ENCODE data around the gene PLEKHA1.

Gene PLEKHA1

GRCh38 chr10:122455376-122456079 lies 81.0 kb downstream of the PLEKHA1 start:
- peaks cover 0 to 38% (median 18%) of the 10 kb centered on the region in 5 donors for H3K4me1 ChIP-seq (ENCODE audit: control insufficient read depth in 5 of 5, insufficient read depth in 5 of 5, low read length in 5 of 5)

DNA sequence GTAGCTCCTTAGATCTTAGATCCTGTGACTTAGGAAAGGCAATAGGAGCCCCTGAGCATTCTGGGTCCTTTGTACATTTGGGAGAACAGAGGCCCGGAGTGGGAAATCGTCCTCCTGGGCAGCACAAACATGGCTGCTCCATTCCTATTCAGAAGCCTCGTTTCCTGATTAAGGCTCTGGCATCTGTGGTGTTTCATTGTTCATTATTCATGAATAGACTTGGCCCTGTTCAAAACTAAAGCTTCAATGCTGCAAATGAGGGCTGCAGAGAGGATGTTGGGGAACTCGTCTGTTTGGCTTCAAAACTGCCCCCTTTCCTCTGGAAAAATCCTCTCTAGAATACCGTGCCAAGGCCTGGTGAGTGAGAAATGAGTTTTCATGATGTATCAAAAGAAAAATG lies 83.4 kb downstream of the PLEKHA1 start:
- Histone ChIP-seq H3K9me3 (ENCODE audit: control insufficient read depth in 5 of 5, low read length in 5 of 5) (no peaks in the 10 kb centered on the region), H3K9ac (ENCODE audit: low read length in 5 of 5) (no peak overlapping the region), H3K27ac (ENCODE audit: low read depth, low read length) (no peak overlapping the region), H3K4me1 (ENCODE audit: control insufficient read depth in 5 of 5, insufficient read depth in 5 of 5, low read length in 5 of 5) (peaks cover 2 to 42% (median 28%) of the 10 kb centered on the region in 5 donors), H3K27me3 (ENCODE audit: control insufficient read depth in 5 of 5, insufficient read depth in 4 of 5, low read length in 5 of 5) (no peaks in the 10 kb centered on the region), H3K36me3 (ENCODE audit: control insufficient read depth in 5 of 5, insufficient read depth in 5 of 5, low read length in 5 of 5) (no peaks in the 10 kb centered on the region), H3K4me3 (ENCODE audit: low read depth in 1 of 5, low read length in 5 of 5) (no peak overlapping the region)

More at GRCh38 chr10:122455376-122456079, 81.0 kb downstream of the PLEKHA1 start:
- H3K27me3 ChIP-seq (ENCODE audit: control insufficient read depth in 5 of 5, insufficient read depth in 4 of 5, low read length in 5 of 5) = no peaks in the 10 kb centered on the region
- no peak overlapping the region for H3K9ac ChIP-seq (ENCODE audit: low read length in 5 of 5)
- H3K36me3 ChIP-seq (ENCODE audit: control insufficient read depth in 5 of 5, insufficient read depth in 5 of 5, low read length in 5 of 5) = no peaks in the 10 kb centered on the region
- no peak overlapping the region for H3K4me3 ChIP-seq (ENCODE audit: low read depth in 1 of 5, low read length in 5 of 5)
- no peaks in the 10 kb centered on the region for H3K9me3 ChIP-seq (ENCODE audit: control insufficient read depth in 5 of 5, low read length in 5 of 5)
- no peak overlapping the region for H3K27ac ChIP-seq (ENCODE audit: low read depth, low read length)

DNA sequence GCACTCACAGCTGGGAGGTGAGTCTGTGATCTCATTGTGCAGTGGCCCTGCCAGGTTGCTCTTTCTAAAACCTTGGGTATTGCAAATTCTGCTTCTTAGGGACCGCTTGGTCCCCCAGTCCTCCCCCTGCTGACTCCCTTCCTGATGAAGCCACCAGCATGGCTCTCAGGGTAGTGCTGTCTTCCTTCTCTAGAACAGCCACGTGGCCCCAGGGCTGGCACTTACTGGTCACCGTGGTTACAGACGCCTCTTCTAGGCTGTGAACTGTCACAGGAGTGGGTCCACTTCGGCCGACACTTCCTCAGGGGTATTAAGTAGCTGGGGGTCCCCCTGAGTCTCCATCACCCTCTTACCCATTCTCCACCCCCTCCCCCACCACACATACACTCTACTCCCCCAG lies 84.2 kb downstream of the PLEKHA1 start:
- no peaks in the 10 kb centered on the region for H3K36me3 ChIP-seq (ENCODE audit: control insufficient read depth in 5 of 5, insufficient read depth in 5 of 5, low read length in 5 of 5)
- peaks cover 9 to 50% (median 35%) of the 10 kb centered on the region in 5 donors for H3K4me1 ChIP-seq (ENCODE audit: control insufficient read depth in 5 of 5, insufficient read depth in 5 of 5, low read length in 5 of 5)
- no peaks in the 10 kb centered on the region for H3K27me3 ChIP-seq (ENCODE audit: control insufficient read depth in 5 of 5, insufficient read depth in 4 of 5, low read length in 5 of 5)
- H3K9ac ChIP-seq (ENCODE audit: low read length in 5 of 5) = no peak overlapping the region
- no peak overlapping the region for H3K4me3 ChIP-seq (ENCODE audit: low read depth in 1 of 5, low read length in 5 of 5)
- H3K27ac ChIP-seq (ENCODE audit: low read depth, low read length) = no peak overlapping the region
- no peaks in the 10 kb centered on the region for H3K9me3 ChIP-seq (ENCODE audit: control insufficient read depth in 5 of 5, low read length in 5 of 5)

DNA sequence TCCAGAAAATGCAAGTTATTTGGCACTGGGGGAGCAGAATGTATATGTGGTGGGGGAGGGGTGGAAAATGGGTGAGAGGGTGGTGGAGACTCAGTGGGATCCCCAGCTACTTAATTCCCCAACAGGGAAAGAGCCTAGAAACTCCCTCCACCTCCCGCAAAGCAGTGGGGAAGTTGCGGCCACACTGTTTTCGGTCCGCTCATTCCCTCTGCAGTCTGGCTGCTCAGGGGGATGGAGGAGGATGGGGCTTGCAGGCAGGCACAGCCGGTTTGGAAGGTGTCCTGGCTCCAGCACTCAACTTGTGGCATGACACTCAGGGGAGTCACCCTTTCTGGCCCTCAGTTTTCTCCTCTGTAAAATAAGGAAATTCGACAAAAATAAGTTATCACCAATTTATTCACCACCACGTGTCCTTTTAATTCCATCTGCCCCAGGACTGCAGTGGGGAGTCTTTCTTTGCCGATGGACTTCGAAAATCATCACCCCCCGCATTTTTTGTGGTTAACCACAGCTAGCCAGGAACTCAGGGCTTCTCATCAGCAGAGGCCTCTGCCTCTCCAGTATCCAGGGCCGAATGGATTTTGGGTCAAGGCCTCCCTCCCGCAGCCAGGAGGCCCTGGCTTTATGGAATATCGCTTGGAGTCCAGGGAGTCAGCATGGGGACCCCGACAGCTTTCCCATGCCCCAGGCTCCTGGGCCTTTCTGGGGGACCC lies 85.2 kb downstream of the PLEKHA1 start:
- no peak overlapping the region for H3K4me3 ChIP-seq (ENCODE audit: low read depth in 1 of 5, low read length in 5 of 5)
- H3K36me3 ChIP-seq (ENCODE audit: control insufficient read depth in 5 of 5, insufficient read depth in 5 of 5, low read length in 5 of 5) = no peaks in the 10 kb centered on the region
- H3K9ac ChIP-seq (ENCODE audit: low read length in 5 of 5) = no peak overlapping the region
- H3K9me3 ChIP-seq (ENCODE audit: control insufficient read depth in 5 of 5, low read length in 5 of 5) = no peaks in the 10 kb centered on the region
- peaks cover 9 to 54% (median 40%) of the 10 kb centered on the region in 5 donors for H3K4me1 ChIP-seq (ENCODE audit: control insufficient read depth in 5 of 5, insufficient read depth in 5 of 5, low read length in 5 of 5)
- H3K27ac ChIP-seq (ENCODE audit: low read depth, low read length) = no peak overlapping the region
- no peaks in the 10 kb centered on the region for H3K27me3 ChIP-seq (ENCODE audit: control insufficient read depth in 5 of 5, insufficient read depth in 4 of 5, low read length in 5 of 5)

GRCh38 chr10:122460891-122461293 lies 86.4 kb downstream of the PLEKHA1 start:
- H3K9ac ChIP-seq (ENCODE audit: low read length in 5 of 5) = peak overlapping the region in 3 of 5 donors; percentile 26 to 71 (median 34)
- peak overlapping the region in 4 of 5 donors; percentile 50 to 85 (median 70) for H3K4me3 ChIP-seq (ENCODE audit: low read depth in 1 of 5, low read length in 5 of 5)
- peaks cover 0 to 2% (median 0%) of the 10 kb centered on the region in 5 donors for H3K36me3 ChIP-seq (ENCODE audit: control insufficient read depth in 5 of 5, insufficient read depth in 5 of 5, low read length in 5 of 5)
- no peaks in the 10 kb centered on the region for H3K27me3 ChIP-seq (ENCODE audit: control insufficient read depth in 5 of 5, insufficient read depth in 4 of 5, low read length in 5 of 5)
- H3K4me1 ChIP-seq (ENCODE audit: control insufficient read depth in 5 of 5, insufficient read depth in 5 of 5, low read length in 5 of 5) = peaks cover 9 to 62% (median 48%) of the 10 kb centered on the region in 5 donors
- no peaks in the 10 kb centered on the region for H3K9me3 ChIP-seq (ENCODE audit: control insufficient read depth in 5 of 5, low read length in 5 of 5)
- H3K27ac ChIP-seq (ENCODE audit: low read depth, low read length) = no peak overlapping the region

- Histone ChIP-seq H3K27ac (ENCODE audit: low read depth, low read length) (peak within 1 kb of the TSS; percentile 77), H3K36me3 (ENCODE audit: control insufficient read depth in 5 of 5, insufficient read depth in 5 of 5, low read length in 5 of 5) (peaks cover 0 to 2% (median 0%) of the 10 kb centered on the region in 5 donors), H3K4me3 (ENCODE audit: low read depth in 1 of 5, low read length in 5 of 5) (peak within 1 kb of the TSS; percentile 74 to 91 (median 85)), H3K9ac (ENCODE audit: low read length in 5 of 5) (peak within 1 kb of the TSS in 4 of 5 donors; percentile 58 to 73 (median 70)), H3K9me3 (ENCODE audit: control insufficient read depth in 5 of 5, low read length in 5 of 5) (no peaks in the 10 kb centered on the region), H3K27me3 (ENCODE audit: control insufficient read depth in 5 of 5, insufficient read depth in 4 of 5, low read length in 5 of 5) (no peaks in the 10 kb centered on the region), H3K4me1 (ENCODE audit: control insufficient read depth in 5 of 5, insufficient read depth in 5 of 5, low read length in 5 of 5) (peaks cover 9 to 62% (median 50%) of the 10 kb centered on the region in 5 donors)
Observed at GRCh38 chr10:122461367-122461728, 86.8 kb downstream of the PLEKHA1 start, which contains the start of gene HTRA1. TSS of gene HTRA1 (plus strand) at chr10:122461553. CDS start at chr10:122461653, 100 bp downstream.

DNA sequence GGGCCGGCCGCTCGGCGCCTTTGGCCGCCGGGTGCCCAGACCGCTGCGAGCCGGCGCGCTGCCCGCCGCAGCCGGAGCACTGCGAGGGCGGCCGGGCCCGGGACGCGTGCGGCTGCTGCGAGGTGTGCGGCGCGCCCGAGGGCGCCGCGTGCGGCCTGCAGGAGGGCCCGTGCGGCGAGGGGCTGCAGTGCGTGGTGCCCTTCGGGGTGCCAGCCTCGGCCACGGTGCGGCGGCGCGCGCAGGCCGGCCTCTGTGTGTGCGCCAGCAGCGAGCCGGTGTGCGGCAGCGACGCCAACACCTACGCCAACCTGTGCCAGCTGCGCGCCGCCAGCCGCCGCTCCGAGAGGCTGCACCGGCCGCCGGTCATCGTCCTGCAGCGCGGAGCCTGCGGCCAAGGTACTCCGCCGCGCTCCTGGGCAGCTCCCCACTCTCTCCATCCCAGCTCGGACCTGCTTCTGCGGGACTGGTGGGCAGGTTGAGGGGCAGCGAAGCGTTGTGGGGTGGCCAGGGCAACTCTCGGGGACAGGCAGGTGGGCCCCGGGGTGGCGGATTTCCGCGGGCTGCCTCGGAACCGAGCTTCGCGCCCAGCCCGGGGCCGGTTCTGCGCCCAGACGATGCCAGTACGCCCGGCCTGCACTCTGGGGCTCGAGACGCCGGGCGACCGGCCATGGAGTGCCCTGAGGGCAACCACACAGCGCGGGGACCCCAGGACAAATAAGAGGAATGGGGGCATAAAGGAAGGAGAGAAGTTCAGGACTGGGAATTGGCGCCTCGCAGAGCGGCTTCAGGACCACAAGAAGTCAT lies 87.4 kb downstream of the PLEKHA1 start:
- Histone ChIP-seq H3K4me1 (ENCODE audit: control insufficient read depth in 5 of 5, insufficient read depth in 5 of 5, low read length in 5 of 5) (peaks cover 9 to 62% (median 54%) of the 10 kb centered on the region in 5 donors), H3K36me3 (ENCODE audit: control insufficient read depth in 5 of 5, insufficient read depth in 5 of 5, low read length in 5 of 5) (peaks cover 0 to 2% (median 0%) of the 10 kb centered on the region in 5 donors), H3K4me3 (ENCODE audit: low read depth in 1 of 5, low read length in 5 of 5) (peak overlapping the region; percentile 74 to 91 (median 85)), H3K9ac (ENCODE audit: low read length in 5 of 5) (peak overlapping the region in 4 of 5 donors; percentile 58 to 73 (median 70)), H3K27me3 (ENCODE audit: control insufficient read depth in 5 of 5, insufficient read depth in 4 of 5, low read length in 5 of 5) (no peaks in the 10 kb centered on the region), H3K27ac (ENCODE audit: low read depth, low read length) (peak overlapping the region; percentile 77), H3K9me3 (ENCODE audit: control insufficient read depth in 5 of 5, low read length in 5 of 5) (no peaks in the 10 kb centered on the region)

DNA sequence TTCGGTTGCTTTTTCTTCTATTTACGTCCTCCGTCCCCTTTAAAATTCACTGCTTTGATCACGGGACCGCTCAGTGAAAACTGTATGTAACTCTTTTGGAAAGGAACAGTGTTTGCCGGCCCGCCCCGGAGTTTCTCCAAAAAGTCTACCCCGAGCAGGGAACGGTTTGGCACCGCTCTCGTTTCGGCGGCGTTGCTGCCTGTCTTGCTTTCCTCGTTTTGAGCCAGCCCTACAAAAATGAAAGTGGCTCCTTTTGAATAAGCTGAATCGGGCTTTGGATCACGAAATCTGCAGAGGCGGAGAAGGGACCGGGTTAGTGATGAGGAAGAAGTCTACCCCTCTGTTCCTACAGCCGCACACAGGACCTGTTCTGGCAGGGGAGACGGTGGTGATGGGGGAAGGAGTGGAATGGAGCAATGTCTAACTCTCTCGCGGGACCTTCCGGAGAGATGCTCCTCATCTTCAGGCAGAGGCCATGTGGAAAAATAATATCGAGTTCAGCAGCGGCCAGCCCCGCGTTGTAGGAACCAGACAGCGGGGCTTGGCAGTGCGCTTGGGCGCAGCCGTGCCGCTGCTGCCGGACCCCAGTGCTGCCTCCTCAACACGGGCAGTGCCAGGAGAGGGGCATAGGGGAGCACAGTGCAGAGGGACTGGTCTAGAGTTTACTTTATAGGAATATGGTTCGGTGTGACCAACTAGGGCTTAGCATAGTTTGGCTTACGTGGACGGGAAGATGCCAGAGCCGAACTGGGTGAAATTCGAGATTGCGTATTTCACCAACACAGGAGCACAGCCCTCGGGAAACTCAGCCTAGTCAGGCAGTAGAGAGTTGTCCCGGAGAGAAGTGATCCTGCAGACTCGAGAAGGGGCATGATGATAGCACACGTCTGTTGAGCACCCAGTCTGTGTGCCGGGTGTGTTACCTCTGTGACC lies 88.3 kb downstream of the PLEKHA1 start:
- H3K4me3 ChIP-seq (ENCODE audit: low read depth in 1 of 5, low read length in 5 of 5) = peak overlapping the region; percentile 74 to 91 (median 85)
- H3K36me3 ChIP-seq (ENCODE audit: control insufficient read depth in 5 of 5, insufficient read depth in 5 of 5, low read length in 5 of 5) = peaks cover 0 to 2% (median 0%) of the 10 kb centered on the region in 5 donors
- peaks cover 9 to 59% (median 56%) of the 10 kb centered on the region in 5 donors for H3K4me1 ChIP-seq (ENCODE audit: control insufficient read depth in 5 of 5, insufficient read depth in 5 of 5, low read length in 5 of 5)
- H3K27ac ChIP-seq (ENCODE audit: low read depth, low read length) = peak overlapping the region; percentile 77
- peak overlapping the region; percentile 1 to 73 (median 69) for H3K9ac ChIP-seq (ENCODE audit: low read length in 5 of 5)
- no peaks in the 10 kb centered on the region for H3K9me3 ChIP-seq (ENCODE audit: control insufficient read depth in 5 of 5, low read length in 5 of 5)
- no peaks in the 10 kb centered on the region for H3K27me3 ChIP-seq (ENCODE audit: control insufficient read depth in 5 of 5, insufficient read depth in 4 of 5, low read length in 5 of 5)
